ENCODE results near the gene KCNC1. TPM values are rescaled to one million over a fixed set of nuclear protein-coding genes. Genes with fewer than 3 reads are reported as not detected.

The KCNC1 gene
- total RNA-seq, 1 experiment from 2014 or later, result 0.26 TPM

GRCh38 chr11:17750801-17751165 is 16.2 kb downstream of the KCNC1 start:
- H3K9me3 Mint-ChIP-seq (ENCODE audit: low read depth, unreplicated experiment), result no peaks in the 10 kb centered on the region
- no TSS peak for BruUV-seq (replicated peaks)
- no peak overlapping the region for H3K4me3 Mint-ChIP-seq (ENCODE audit: low read depth, unreplicated experiment)
- intact Hi-C loops (cut with micrococcal nuclease; ENCODE audit: unreplicated experiment), result no loop called here
- no peaks in the 10 kb centered on the region for H3K4me1 Mint-ChIP-seq (ENCODE audit: low read depth, unreplicated experiment)
- no peak for DNase-seq
- TF ChIP-seq CTCF (IDR thresholded peaks at IDR 0.05; ENCODE audit: unreplicated experiment), result no peak
- no peaks in the 10 kb centered on the region for H3K36me3 Mint-ChIP-seq (ENCODE audit: insufficient read depth, unreplicated experiment)
- CTCF ChIA-PET, result interaction anchor here (0.6 to 1.8 kb wide), 3 partner anchors 10 to 294 kb away, joined by 3 to 6 read pairs (median 3); no protein-coding TSS in a partner anchor
- H3K27me3 Mint-ChIP-seq (ENCODE audit: unreplicated experiment), result peaks cover 80% of the 10 kb centered on the region
- no peak overlapping the region for H3K27ac Mint-ChIP-seq (ENCODE audit: unreplicated experiment)

- no peak for TF ChIP-seq CTCF (IDR thresholded peaks at IDR 0.05; ENCODE audit: unreplicated experiment)
- CTCF ChIA-PET, result interaction anchor here (0.5 to 1.8 kb wide), 4 partner anchors 9 to 102 kb away, joined by 3 to 6 read pairs (median 4); partner anchors contain the start of gene KCNC1
- no peaks in the 10 kb centered on the region for H3K4me1 Mint-ChIP-seq (ENCODE audit: low read depth, unreplicated experiment)
- H3K9me3 Mint-ChIP-seq (ENCODE audit: low read depth, unreplicated experiment), result no peaks in the 10 kb centered on the region
- H3K27ac Mint-ChIP-seq (ENCODE audit: unreplicated experiment), result no peak overlapping the region
- no peak for DNase-seq
- BruUV-seq (replicated peaks), result no TSS peak
- intact Hi-C loops (cut with micrococcal nuclease; ENCODE audit: unreplicated experiment), result no loop called here
- peaks cover 80% of the 10 kb centered on the region for H3K27me3 Mint-ChIP-seq (ENCODE audit: unreplicated experiment)
- H3K4me3 Mint-ChIP-seq (ENCODE audit: low read depth, unreplicated experiment), result no peak overlapping the region
- H3K36me3 Mint-ChIP-seq (ENCODE audit: insufficient read depth, unreplicated experiment), result no peaks in the 10 kb centered on the region
Observed at GRCh38 chr11:17751558-17751957, 17.0 kb downstream of the KCNC1 start.

GRCh38 chr11:17752144-17752543 is 17.6 kb downstream of the KCNC1 start:
- intact Hi-C loops (cut with micrococcal nuclease; ENCODE audit: unreplicated experiment), result no loop called here
- peaks cover 80% of the 10 kb centered on the region for H3K27me3 Mint-ChIP-seq (ENCODE audit: unreplicated experiment)
- H3K27ac Mint-ChIP-seq (ENCODE audit: unreplicated experiment), result no peak overlapping the region
- H3K36me3 Mint-ChIP-seq (ENCODE audit: insufficient read depth, unreplicated experiment), result no peaks in the 10 kb centered on the region
- no peak for DNase-seq
- no peaks in the 10 kb centered on the region for H3K4me1 Mint-ChIP-seq (ENCODE audit: low read depth, unreplicated experiment)
- no peaks in the 10 kb centered on the region for H3K9me3 Mint-ChIP-seq (ENCODE audit: low read depth, unreplicated experiment)
- no peak for TF ChIP-seq CTCF (IDR thresholded peaks at IDR 0.05; ENCODE audit: unreplicated experiment)
- CTCF ChIA-PET, result interaction anchor here (0.5 to 1.8 kb wide), 3 partner anchors 17 to 101 kb away, joined by 4 to 6 read pairs (median 5); partner anchors contain the start of gene KCNC1
- no peak overlapping the region for H3K4me3 Mint-ChIP-seq (ENCODE audit: low read depth, unreplicated experiment)
- BruUV-seq (replicated peaks), result no TSS peak

GRCh38 chr11:17753153-17753552 is 18.6 kb downstream of the KCNC1 start:
- no peak overlapping the region for H3K27ac Mint-ChIP-seq (ENCODE audit: unreplicated experiment)
- H3K9me3 Mint-ChIP-seq (ENCODE audit: low read depth, unreplicated experiment), result no peaks in the 10 kb centered on the region
- no peaks in the 10 kb centered on the region for H3K4me1 Mint-ChIP-seq (ENCODE audit: low read depth, unreplicated experiment)
- CTCF ChIA-PET, result no interaction called here
- intact Hi-C loops (cut with micrococcal nuclease; ENCODE audit: unreplicated experiment), result no loop called here
- no peak overlapping the region for H3K4me3 Mint-ChIP-seq (ENCODE audit: low read depth, unreplicated experiment)
- peaks cover 78% of the 10 kb centered on the region for H3K27me3 Mint-ChIP-seq (ENCODE audit: unreplicated experiment)
- no peaks in the 10 kb centered on the region for H3K36me3 Mint-ChIP-seq (ENCODE audit: insufficient read depth, unreplicated experiment)
- BruUV-seq (replicated peaks), result no TSS peak
- DNase-seq, result no peak
- no peak for TF ChIP-seq CTCF (IDR thresholded peaks at IDR 0.05; ENCODE audit: unreplicated experiment)

Measured in Calu3 (cell line).